Coronary artery (tissue), 2 donors: Measurements from ENCODE around the gene UBE2J2.
A peak's percentile ranks its signal among the peaks of the same experiment; 100 is the strongest.
"Not testable (repeated sequence)": the region's sequence is repeated elsewhere in the genome, so short reads cannot be mapped to it uniquely, and the experiment has no call there.

Source experiments
- DNase-seq: peaks from one replicate; pipeline ENCODE4 v3.0.0-alpha.2; 2017; ENCODE audit warnings: low spot score
- H3K27ac ChIP-seq, 2 donors: fragments of 200-600 bp; sonication (generic); one replicate each; pipeline ENCODE4 v1.5.1; 2016 to 2019
- H3K4me3 ChIP-seq: fragments of 200-600 bp; sonication (generic); 2 replicates; pipeline ENCODE4 v1.5.1; 2016; ENCODE audit warnings: mild to moderate bottlenecking, moderate library complexity
- CTCF ChIP-seq: fragments of 200-600 bp; sonication (generic); IDR thresholded peaks from one replicate; pipeline ENCODE4 v1.5.1; 2019; ENCODE audit warnings: antibody characterized with exemption

UBE2J2 gene

GRCh38 chr1:1250786-1251284 is 22.8 kb downstream of the UBE2J2 start:
- H3K27ac ChIP-seq: no peak overlapping the region
- TF ChIP-seq CTCF: no peak
- DNase-seq: no peak
- no peak overlapping the region for H3K4me3 ChIP-seq

GRCh38 chr1:1248009-1248913 is 25.4 kb downstream of the UBE2J2 start:
- DNase-seq, H3K27ac ChIP-seq, H3K4me3 ChIP-seq: not testable (repeated sequence)

- Histone ChIP-seq H3K27ac (no peak overlapping the region), H3K4me3 (no peak overlapping the region)
- DNase-seq: no peak
- TF ChIP-seq CTCF: no peak
Observed at GRCh38 chr1:1247341-1247913, 26.2 kb downstream of the UBE2J2 start.

- no peak within 1 kb of the TSS for H3K27ac ChIP-seq
- TF ChIP-seq CTCF: no peak
- peak within 1 kb of the TSS; percentile 34 for H3K4me3 ChIP-seq
- DNase-seq: no peak
Observed at GRCh38 chr1:1246577-1247340, 26.9 kb downstream of the UBE2J2 start, which contains the start of gene C1QTNF12. TSS of gene C1QTNF12 (minus strand) at chr1:1246722. CDS start at chr1:1246690, 32 bp downstream.

GRCh38 chr1:1245817-1246576 is 27.7 kb downstream of the UBE2J2 start:
- peak overlapping the region; percentile 34 for H3K4me3 ChIP-seq
- TF ChIP-seq CTCF: no peak

GRCh38 chr1:1245178-1245816 is 28.4 kb downstream of the UBE2J2 start:
- TF ChIP-seq CTCF: no peak
- no peak overlapping the region for H3K27ac ChIP-seq
- no peak for DNase-seq
- H3K4me3 ChIP-seq: no peak overlapping the region

More at GRCh38 chr1:1245817-1246576, 27.7 kb downstream of the UBE2J2 start:
- no peak for DNase-seq
- no peak overlapping the region for H3K27ac ChIP-seq
